ENCODE data around the gene TSHZ2. TPM values are rescaled to one million over a fixed set of nuclear protein-coding genes. Genes with fewer than 3 reads are reported as not detected.

TSHZ2 gene
- total RNA-seq, 1 experiment from 2014 or later, result 0.20 TPM

DNA sequence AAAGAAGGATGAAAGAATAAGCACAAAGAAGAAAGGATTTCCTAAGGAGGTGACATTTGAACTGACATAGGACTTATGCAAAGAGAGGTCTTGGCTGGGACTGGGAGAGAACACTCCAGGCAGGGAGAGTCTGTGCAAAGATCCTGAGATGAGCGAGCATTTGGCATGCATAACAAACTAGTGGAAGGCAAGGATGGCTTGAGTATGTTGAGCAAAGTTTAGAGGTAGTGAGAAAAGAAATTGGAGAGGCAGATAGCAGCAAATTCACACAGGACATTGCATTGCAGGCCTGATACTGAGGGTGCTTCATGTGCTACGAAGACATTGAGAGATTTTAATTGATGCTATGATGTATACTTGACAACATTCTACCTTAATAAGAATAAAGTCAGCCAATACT lies 383.6 kb downstream of the TSHZ2 start:
- ChIA-PET CTCF (no interaction called here), POLR2A (no interaction called here)

More for the DNA sequence above, 383.6 kb downstream of the TSHZ2 start:
- DNase-seq (ENCODE audit: low spot score) (no peak), ATAC-seq (no peak)
- no peaks in the 10 kb centered on the region; the same call in 1 of the 2 replicates for H3K27me3 Mint-ChIP-seq (ENCODE audit: low read depth)
- peaks cover under 1% of the 10 kb centered on the region for H3K4me1 Mint-ChIP-seq
- H3K4me3 Mint-ChIP-seq, result no peak overlapping the region
- no peak overlapping the region for H3K27ac Mint-ChIP-seq
- peaks cover 15% of the 10 kb centered on the region for H3K9me3 Mint-ChIP-seq
- peaks cover 7% of the 10 kb centered on the region for H3K36me3 Mint-ChIP-seq
- TF ChIP-seq FOXK1 (CRISPR knock-in tag; IDR thresholded peaks at IDR 0.05) (no peak), ZNF121 (CRISPR knock-in tag; IDR thresholded peaks at IDR 0.05) (no peak), ESRRA (CRISPR knock-in tag; IDR thresholded peaks at IDR 0.05; ENCODE audit: borderline replicate concordance) (no peak), ZNF317 (CRISPR knock-in tag; IDR thresholded peaks at IDR 0.05; ENCODE audit: borderline replicate concordance, low read depth) (no peak), ZNF423 (CRISPR knock-in tag; IDR thresholded peaks at IDR 0.05) (no peak), NR1H2 (CRISPR knock-in tag; IDR thresholded peaks at IDR 0.05) (no peak), SMAD4 (CRISPR knock-in tag; IDR thresholded peaks at IDR 0.05) (no peak), ELF4 (CRISPR knock-in tag; IDR thresholded peaks at IDR 0.05; ENCODE audit: low read depth) (no peak), MYBL2 (CRISPR knock-in tag; IDR thresholded peaks at IDR 0.05) (no peak), GTF2I (CRISPR knock-in tag; conservative IDR thresholded peaks at IDR 0.05) (no peak)
- TF ChIP-seq, protein P1, sequence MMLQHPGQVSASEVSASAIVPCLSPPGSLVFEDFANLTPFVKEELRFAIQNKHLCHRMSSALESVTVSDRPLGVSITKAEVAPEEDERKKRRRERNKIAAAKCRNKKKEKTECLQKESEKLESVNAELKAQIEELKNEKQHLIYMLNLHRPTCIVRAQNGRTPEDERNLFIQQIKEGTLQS (CRISPR knock-in tag; conservative IDR thresholded peaks at IDR 0.05), result no peak
- TF ChIP-seq, protein P2, sequence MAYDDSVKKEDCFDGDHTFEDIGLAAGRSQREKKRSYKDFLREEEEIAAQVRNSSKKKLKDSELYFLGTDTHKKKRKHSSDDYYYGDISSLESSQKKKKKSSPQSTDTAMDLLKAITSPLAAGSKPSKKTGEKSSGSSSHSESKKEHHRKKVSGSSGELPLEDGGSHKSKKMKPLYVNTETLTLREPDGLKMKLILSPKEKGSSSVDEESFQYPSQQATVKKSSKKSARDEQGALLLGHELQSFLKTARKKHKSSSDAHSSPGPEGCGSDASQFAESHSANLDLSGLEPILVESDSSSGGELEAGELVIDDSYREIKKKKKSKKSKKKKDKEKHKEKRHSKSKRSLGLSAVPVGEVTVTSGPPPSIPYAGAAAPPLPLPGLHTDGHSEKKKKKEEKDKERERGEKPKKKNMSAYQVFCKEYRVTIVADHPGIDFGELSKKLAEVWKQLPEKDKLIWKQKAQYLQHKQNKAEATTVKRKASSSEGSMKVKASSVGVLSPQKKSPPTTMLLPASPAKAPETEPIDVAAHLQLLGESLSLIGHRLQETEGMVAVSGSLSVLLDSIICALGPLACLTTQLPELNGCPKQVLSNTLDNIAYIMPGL (CRISPR knock-in tag; IDR thresholded peaks at IDR 0.05), result no peak
- TF ChIP-seq, protein P3, sequence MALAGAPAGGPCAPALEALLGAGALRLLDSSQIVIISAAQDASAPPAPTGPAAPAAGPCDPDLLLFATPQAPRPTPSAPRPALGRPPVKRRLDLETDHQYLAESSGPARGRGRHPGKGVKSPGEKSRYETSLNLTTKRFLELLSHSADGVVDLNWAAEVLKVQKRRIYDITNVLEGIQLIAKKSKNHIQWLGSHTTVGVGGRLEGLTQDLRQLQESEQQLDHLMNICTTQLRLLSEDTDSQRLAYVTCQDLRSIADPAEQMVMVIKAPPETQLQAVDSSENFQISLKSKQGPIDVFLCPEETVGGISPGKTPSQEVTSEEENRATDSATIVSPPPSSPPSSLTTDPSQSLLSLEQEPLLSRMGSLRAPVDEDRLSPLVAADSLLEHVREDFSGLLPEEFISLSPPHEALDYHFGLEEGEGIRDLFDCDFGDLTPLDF (CRISPR knock-in tag; IDR thresholded peaks at IDR 0.05), result no peak
- TF ChIP-seq, protein P4, sequence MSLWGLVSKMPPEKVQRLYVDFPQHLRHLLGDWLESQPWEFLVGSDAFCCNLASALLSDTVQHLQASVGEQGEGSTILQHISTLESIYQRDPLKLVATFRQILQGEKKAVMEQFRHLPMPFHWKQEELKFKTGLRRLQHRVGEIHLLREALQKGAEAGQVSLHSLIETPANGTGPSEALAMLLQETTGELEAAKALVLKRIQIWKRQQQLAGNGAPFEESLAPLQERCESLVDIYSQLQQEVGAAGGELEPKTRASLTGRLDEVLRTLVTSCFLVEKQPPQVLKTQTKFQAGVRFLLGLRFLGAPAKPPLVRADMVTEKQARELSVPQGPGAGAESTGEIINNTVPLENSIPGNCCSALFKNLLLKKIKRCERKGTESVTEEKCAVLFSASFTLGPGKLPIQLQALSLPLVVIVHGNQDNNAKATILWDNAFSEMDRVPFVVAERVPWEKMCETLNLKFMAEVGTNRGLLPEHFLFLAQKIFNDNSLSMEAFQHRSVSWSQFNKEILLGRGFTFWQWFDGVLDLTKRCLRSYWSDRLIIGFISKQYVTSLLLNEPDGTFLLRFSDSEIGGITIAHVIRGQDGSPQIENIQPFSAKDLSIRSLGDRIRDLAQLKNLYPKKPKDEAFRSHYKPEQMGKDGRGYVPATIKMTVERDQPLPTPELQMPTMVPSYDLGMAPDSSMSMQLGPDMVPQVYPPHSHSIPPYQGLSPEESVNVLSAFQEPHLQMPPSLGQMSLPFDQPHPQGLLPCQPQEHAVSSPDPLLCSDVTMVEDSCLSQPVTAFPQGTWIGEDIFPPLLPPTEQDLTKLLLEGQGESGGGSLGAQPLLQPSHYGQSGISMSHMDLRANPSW (CRISPR knock-in tag; conservative IDR thresholded peaks at IDR 0.05; ENCODE audit: low read depth), result no peak
- TF ChIP-seq, protein P5, sequence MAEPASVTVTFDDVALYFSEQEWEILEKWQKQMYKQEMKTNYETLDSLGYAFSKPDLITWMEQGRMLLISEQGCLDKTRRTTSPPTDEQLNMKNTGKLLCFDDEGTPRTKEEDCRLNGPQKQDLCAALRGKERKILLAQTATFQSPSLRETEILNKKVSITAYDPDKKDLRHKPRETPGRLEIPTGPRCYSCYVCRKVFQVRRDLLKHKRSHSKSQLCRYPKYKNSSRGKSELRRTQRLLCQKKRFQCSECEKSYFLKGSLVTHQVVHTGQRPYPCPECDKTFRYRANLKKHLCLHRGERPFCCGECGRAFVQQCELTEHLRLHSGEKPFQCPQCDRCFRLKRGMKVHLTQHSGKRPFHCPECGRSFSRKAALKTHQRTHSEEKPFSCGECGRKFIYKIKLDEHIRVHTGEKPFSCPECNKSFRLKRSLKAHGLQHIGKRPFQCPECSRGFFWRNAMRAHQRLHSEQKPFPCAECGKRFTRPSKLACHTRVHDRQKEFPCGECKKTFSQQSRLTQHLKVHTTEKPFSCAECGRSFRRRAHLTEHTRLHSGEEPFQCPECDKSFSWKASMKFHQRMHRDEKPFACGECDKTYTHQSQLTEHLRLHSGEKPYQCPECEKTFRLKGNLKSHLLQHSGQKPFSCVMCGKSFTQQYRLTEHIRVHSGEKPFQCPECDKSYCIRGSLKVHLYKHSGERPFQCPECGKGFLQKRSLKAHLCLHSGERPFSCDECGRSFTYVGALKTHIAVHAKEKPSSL (CRISPR knock-in tag; conservative IDR thresholded peaks at IDR 0.05), result no peak
- TF ChIP-seq, protein P6, sequence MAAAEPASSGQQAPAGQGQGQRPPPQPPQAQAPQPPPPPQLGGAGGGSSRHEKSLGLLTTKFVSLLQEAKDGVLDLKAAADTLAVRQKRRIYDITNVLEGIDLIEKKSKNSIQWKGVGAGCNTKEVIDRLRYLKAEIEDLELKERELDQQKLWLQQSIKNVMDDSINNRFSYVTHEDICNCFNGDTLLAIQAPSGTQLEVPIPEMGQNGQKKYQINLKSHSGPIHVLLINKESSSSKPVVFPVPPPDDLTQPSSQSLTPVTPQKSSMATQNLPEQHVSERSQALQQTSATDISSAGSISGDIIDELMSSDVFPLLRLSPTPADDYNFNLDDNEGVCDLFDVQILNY (CRISPR knock-in tag; IDR thresholded peaks at IDR 0.05), result no peak
- TF ChIP-seq, protein P7, sequence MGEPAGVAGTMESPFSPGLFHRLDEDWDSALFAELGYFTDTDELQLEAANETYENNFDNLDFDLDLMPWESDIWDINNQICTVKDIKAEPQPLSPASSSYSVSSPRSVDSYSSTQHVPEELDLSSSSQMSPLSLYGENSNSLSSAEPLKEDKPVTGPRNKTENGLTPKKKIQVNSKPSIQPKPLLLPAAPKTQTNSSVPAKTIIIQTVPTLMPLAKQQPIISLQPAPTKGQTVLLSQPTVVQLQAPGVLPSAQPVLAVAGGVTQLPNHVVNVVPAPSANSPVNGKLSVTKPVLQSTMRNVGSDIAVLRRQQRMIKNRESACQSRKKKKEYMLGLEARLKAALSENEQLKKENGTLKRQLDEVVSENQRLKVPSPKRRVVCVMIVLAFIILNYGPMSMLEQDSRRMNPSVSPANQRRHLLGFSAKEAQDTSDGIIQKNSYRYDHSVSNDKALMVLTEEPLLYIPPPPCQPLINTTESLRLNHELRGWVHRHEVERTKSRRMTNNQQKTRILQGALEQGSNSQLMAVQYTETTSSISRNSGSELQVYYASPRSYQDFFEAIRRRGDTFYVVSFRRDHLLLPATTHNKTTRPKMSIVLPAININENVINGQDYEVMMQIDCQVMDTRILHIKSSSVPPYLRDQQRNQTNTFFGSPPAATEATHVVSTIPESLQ (CRISPR knock-in tag; IDR thresholded peaks at IDR 0.05), result no peak

Data from WTC11 (cell line).